IPS-18c (cell line): Measurements from ENCODE around the gene STPG2.

Source experiments
- H3K4me3 ChIP-seq: 2 replicates; pipeline ENCODE4 v1.7.0; 2013; ENCODE audit warnings: low read depth, mild to moderate bottlenecking, low read length, moderate library complexity; ENCODE audit not compliant: insufficient read depth
- H3K9me3 ChIP-seq: one replicate; pipeline ENCODE4 v1.6.1; 2013; ENCODE audit warnings: mild to moderate bottlenecking, low read length, moderate library complexity; ENCODE audit not compliant: control insufficient read depth, insufficient read depth

STPG2 gene

GRCh38 chr4:97994765-97995465 is 148.4 kb downstream of the STPG2 start:
- Histone ChIP-seq H3K9me3 (peaks cover 2% of the 10 kb centered on the region), H3K4me3 (no peak overlapping the region)

GRCh38 chr4:97990409-97990808 is 152.9 kb downstream of the STPG2 start:
- Histone ChIP-seq H3K9me3 (peaks cover 2% of the 10 kb centered on the region), H3K4me3 (no peak overlapping the region)

- H3K9me3 ChIP-seq, result peaks cover under 1% of the 10 kb centered on the region
- H3K4me3 ChIP-seq, result no peak overlapping the region
Measured at GRCh38 chr4:97987019-97987648, 156.1 kb downstream of the STPG2 start.

- H3K4me3 ChIP-seq, result no peak overlapping the region
Measured at GRCh38 chr4:97984545-97985131, 158.6 kb downstream of the STPG2 start.

GRCh38 chr4:97978791-97979488 is 164.3 kb downstream of the STPG2 start:
- Histone ChIP-seq H3K9me3 (peaks cover 3% of the 10 kb centered on the region), H3K4me3 (no peak overlapping the region)

More at GRCh38 chr4:97984545-97985131, 158.6 kb downstream of the STPG2 start:
- H3K9me3 ChIP-seq, result no peaks in the 10 kb centered on the region

GRCh38 chr4:97953171-97953941 is 189.9 kb downstream of the STPG2 start:
- H3K4me3 ChIP-seq, result no peak overlapping the region
- H3K9me3 ChIP-seq, result no peaks in the 10 kb centered on the region

GRCh38 chr4:97952763-97953162 is 190.5 kb downstream of the STPG2 start:
- Histone ChIP-seq H3K4me3 (no peak overlapping the region), H3K9me3 (no peaks in the 10 kb centered on the region)

GRCh38 chr4:97950836-97951235 is 192.4 kb downstream of the STPG2 start:
- H3K4me3 ChIP-seq, result no peak overlapping the region
- no peaks in the 10 kb centered on the region for H3K9me3 ChIP-seq

GRCh38 chr4:97942951-97943350 is 200.3 kb downstream of the STPG2 start:
- no peaks in the 10 kb centered on the region for H3K9me3 ChIP-seq
- H3K4me3 ChIP-seq, result no peak overlapping the region

- Histone ChIP-seq H3K9me3 (no peaks in the 10 kb centered on the region), H3K4me3 (no peak overlapping the region)
Measured at GRCh38 chr4:97942137-97942536, 201.1 kb downstream of the STPG2 start.

- Histone ChIP-seq H3K9me3 (no peaks in the 10 kb centered on the region), H3K4me3 (no peak overlapping the region)
Measured at GRCh38 chr4:97938141-97938540, 205.1 kb downstream of the STPG2 start.

GRCh38 chr4:97924341-97924958 is 218.8 kb downstream of the STPG2 start:
- H3K4me3 ChIP-seq, result no peak overlapping the region
- H3K9me3 ChIP-seq, result no peaks in the 10 kb centered on the region

GRCh38 chr4:97923096-97923495 is 220.2 kb downstream of the STPG2 start:
- no peak overlapping the region for H3K4me3 ChIP-seq
- H3K9me3 ChIP-seq, result no peaks in the 10 kb centered on the region

- H3K4me3 ChIP-seq, result no peak overlapping the region
- peaks cover 2% of the 10 kb centered on the region for H3K9me3 ChIP-seq
Measured at GRCh38 chr4:97917115-97917514, 226.2 kb downstream of the STPG2 start.

GRCh38 chr4:97912156-97912555 is 231.1 kb downstream of the STPG2 start:
- Histone ChIP-seq H3K9me3 (peaks cover 2% of the 10 kb centered on the region), H3K4me3 (no peak overlapping the region)

- Histone ChIP-seq H3K4me3 (no peak overlapping the region), H3K9me3 (peaks cover 2% of the 10 kb centered on the region)
Measured at GRCh38 chr4:97911236-97911906, 231.9 kb downstream of the STPG2 start.
